Neural cell (in vitro differentiated cells): ENCODE results near the gene MMP14. TPM values are rescaled to one million over a fixed set of nuclear protein-coding genes. Genes with fewer than 3 reads are reported as not detected.

ENCODE experiments used
- H2AFZ ChIP-seq: fragments of 200-600, 300-800 bp; sonication (generic), shearing (Covaris generic); 2 replicates; pipeline ENCODE4 v1.6.0; 2014; ENCODE audit warnings: low read depth, mild to moderate bottlenecking, antibody characterized with exemption, low read length, moderate library complexity
- H3F3A ChIP-seq: fragments of 200-600 bp; shearing (Covaris generic); 2 replicates; pipeline ENCODE4 v1.6.1; 2016; ENCODE audit warnings: mild to moderate bottlenecking, moderate library complexity, mixed read lengths, antibody characterized with exemption, low read length; ENCODE audit not compliant: insufficient read depth, poor library complexity, severe bottlenecking
- H3K27ac ChIP-seq: fragments of 200-600, 300-800 bp; sonication (generic), shearing (Covaris generic); 2 replicates; pipeline ENCODE4 v1.5.1; 2014; ENCODE audit warnings: mild to moderate bottlenecking, low read length, moderate library complexity
- H3K27me3 ChIP-seq: fragments of 300-800, 200-600 bp; sonication (generic), shearing (Covaris generic); 2 replicates; pipeline ENCODE4 v1.6.0; 2014; ENCODE audit warnings: mild to moderate bottlenecking, low read depth, low read length, moderate library complexity; ENCODE audit not compliant: insufficient read depth
- H3K36me3 ChIP-seq: fragments of 300-800, 200-600 bp; sonication (generic), shearing (Covaris generic); 2 replicates; pipeline ENCODE4 v1.5.1; 2014; ENCODE audit warnings: mild to moderate bottlenecking, antibody characterized with exemption, low read length, moderate library complexity; ENCODE audit not compliant: insufficient read depth
- H3K4me2 ChIP-seq: fragments of 300-800, 200-600 bp; sonication (generic), shearing (Covaris generic); 2 replicates; pipeline ENCODE4 v1.6.0; 2014; ENCODE audit warnings: mild to moderate bottlenecking, low read length
- H3K4me3 ChIP-seq: fragments of 300-800, 200-600 bp; sonication (generic), shearing (Covaris generic); 2 replicates; pipeline ENCODE4 v1.5.1; 2014; ENCODE audit warnings: mild to moderate bottlenecking, low read length, moderate library complexity
- H3K79me2 ChIP-seq: fragments of 200-600 bp; shearing (Covaris generic); replicated peaks from 2 replicates; pipeline ENCODE4 v1.6.0; 2014; ENCODE audit warnings: mild to moderate bottlenecking, low read length, moderate library complexity; ENCODE audit not compliant: insufficient read depth
- H3K9ac ChIP-seq: fragments of 300-800, 200-600 bp; sonication (generic), shearing (Covaris generic); 2 replicates; pipeline ENCODE4 v1.6.1; 2016; ENCODE audit warnings: mild to moderate bottlenecking, low read length, mixed read lengths
- H3K9me2 ChIP-seq: fragments of 200-600 bp; shearing (Covaris generic); 2 replicates; pipeline ENCODE4 v1.6.1; 2016; ENCODE audit warnings: mild to moderate bottlenecking, low read length, mixed read lengths; ENCODE audit not compliant: insufficient read depth
- H3K9me3 ChIP-seq: fragments of 200-600, 300-800 bp; sonication (generic), shearing (Covaris generic); 2 replicates; pipeline ENCODE4 v1.6.1; 2016; ENCODE audit warnings: mild to moderate bottlenecking, mixed run types, low read length, moderate library complexity, mixed read lengths
- H4K20me1 ChIP-seq: fragments of 200-600 bp; shearing (Covaris generic); 2 replicates; pipeline ENCODE4 v1.6.1; 2016; ENCODE audit warnings: mild to moderate bottlenecking, mixed run types; ENCODE audit not compliant: insufficient read depth
- CTCF ChIP-seq: fragments of 450-650 bp; IDR thresholded peaks from 2 replicates; pipeline ENCODE4 v1.5.1; 2014; ENCODE audit warnings: antibody characterized with exemption, mild to moderate bottlenecking, moderate library complexity; ENCODE audit not compliant: poor library complexity, severe bottlenecking
- EP300 ChIP-seq: fragments of 450-650 bp; conservative IDR thresholded peaks from 2 replicates; pipeline ENCODE4 v1.6.1; 2014; ENCODE audit warnings: antibody characterized with exemption, mild to moderate bottlenecking, moderate library complexity; ENCODE audit not compliant: poor library complexity, severe bottlenecking
- EZH2 ChIP-seq: fragments of 200-600, 300-800 bp; shearing (Covaris generic), sonication (generic); IDR thresholded peaks from 2 replicates; pipeline ENCODE4 v1.6.1; 2014; ENCODE audit warnings: antibody characterized with exemption, low read length, borderline replicate concordance, mild to moderate bottlenecking; ENCODE audit not compliant: insufficient read depth, poor library complexity, severe bottlenecking
- MXI1 ChIP-seq: fragments of 450-650 bp; conservative IDR thresholded peaks from 2 replicates; pipeline ENCODE4 v1.6.1; 2014; ENCODE audit warnings: antibody characterized with exemption, mild to moderate bottlenecking; ENCODE audit not compliant: poor library complexity, severe bottlenecking
- POLR2AphosphoS5 ChIP-seq: IDR thresholded peaks from 2 replicates; pipeline ENCODE4 v1.6.1; 2012
- RAD21 ChIP-seq: fragments of 450-650 bp; conservative IDR thresholded peaks from 2 replicates; pipeline ENCODE4 v1.6.1; 2014; ENCODE audit warnings: antibody characterized with exemption, mild to moderate bottlenecking, moderate library complexity
- REST ChIP-seq: IDR thresholded peaks from 2 replicates; pipeline ENCODE4 v1.6.1; 2012; ENCODE audit warnings: borderline replicate concordance
- SMC3 ChIP-seq: fragments of 450-650 bp; conservative IDR thresholded peaks from 2 replicates; pipeline ENCODE4 v1.6.1; 2014; ENCODE audit warnings: antibody characterized with exemption, mild to moderate bottlenecking, moderate library complexity; ENCODE audit not compliant: poor library complexity
- TAF1 ChIP-seq: IDR thresholded peaks from 2 replicates; pipeline ENCODE4 v1.6.1; 2012; ENCODE audit warnings: low read depth
- polyA plus RNA-seq: library from polyadenylated mRNA; depleted of rRNA; stranded (reverse); fragments of >200 nt; gene quantifications from 2 replicates; pipeline ENCODE4 v1.2.3, GENCODE V29; 2014

Gene MMP14
- polyA plus RNA-seq, 1 donor from 2014 or later: 1.5 TPM

- Histone ChIP-seq H3K9me3 (no peaks in the 10 kb centered on the region), H3K36me3 (no peaks in the 10 kb centered on the region), H3K27me3 (no peaks in the 10 kb centered on the region), H3K9me2 (no peaks in the 10 kb centered on the region), H3F3A (no peaks in the 10 kb centered on the region), H3K4me2 (no peak overlapping the region), H3K4me3 (no peak overlapping the region), H3K27ac (no peak overlapping the region), H3K79me2 (no peaks in the 10 kb centered on the region), H4K20me1 (no peaks in the 10 kb centered on the region), H2AFZ (no peak overlapping the region), H3K9ac (no peak overlapping the region)
- TF ChIP-seq REST (no peak), CTCF (no peak), TAF1 (no peak), RAD21 (no peak), SMC3 (no peak), MXI1 (no peak), EZH2 (no peak), EP300 (no peak), POLR2AphosphoS5 (no peak)
Measured at GRCh38 chr14:22800346-22800745, 36.0 kb upstream of the MMP14 start.

DNA sequence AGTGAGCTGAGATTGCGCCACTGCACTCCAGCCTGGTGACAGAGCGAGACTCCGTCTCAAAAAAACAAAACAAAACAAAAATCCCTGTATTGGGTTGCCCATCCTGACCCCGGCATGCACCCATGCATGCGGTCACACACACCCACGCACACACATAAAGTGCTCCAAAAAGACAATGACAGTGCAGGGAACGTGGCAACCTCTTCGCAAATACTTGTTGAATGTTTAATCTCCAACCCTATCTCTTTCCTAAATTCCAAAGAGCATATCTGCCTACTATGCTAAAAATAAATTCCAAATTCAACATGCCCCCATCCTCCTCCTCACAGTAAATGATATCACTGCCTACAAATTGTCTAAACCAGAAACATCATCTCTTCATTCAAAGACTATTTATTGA is 34.7 kb upstream of the MMP14 start:
- no peak overlapping the region for H3K27ac ChIP-seq
- H4K20me1 ChIP-seq: no peaks in the 10 kb centered on the region
- H3K9me2 ChIP-seq: no peaks in the 10 kb centered on the region
- no peak overlapping the region for H3K4me3 ChIP-seq
- no peaks in the 10 kb centered on the region for H3F3A ChIP-seq
- no peak for TF ChIP-seq CTCF
- H3K9ac ChIP-seq: no peak overlapping the region
- no peak overlapping the region for H3K4me2 ChIP-seq
- H3K27me3 ChIP-seq: no peaks in the 10 kb centered on the region
- no peak overlapping the region for H2AFZ ChIP-seq
- H3K79me2 ChIP-seq: no peaks in the 10 kb centered on the region
- no peaks in the 10 kb centered on the region for H3K9me3 ChIP-seq
- no peaks in the 10 kb centered on the region for H3K36me3 ChIP-seq
